Measurements from ENCODE around the gene ALKBH1.

Gene ALKBH1

DNA sequence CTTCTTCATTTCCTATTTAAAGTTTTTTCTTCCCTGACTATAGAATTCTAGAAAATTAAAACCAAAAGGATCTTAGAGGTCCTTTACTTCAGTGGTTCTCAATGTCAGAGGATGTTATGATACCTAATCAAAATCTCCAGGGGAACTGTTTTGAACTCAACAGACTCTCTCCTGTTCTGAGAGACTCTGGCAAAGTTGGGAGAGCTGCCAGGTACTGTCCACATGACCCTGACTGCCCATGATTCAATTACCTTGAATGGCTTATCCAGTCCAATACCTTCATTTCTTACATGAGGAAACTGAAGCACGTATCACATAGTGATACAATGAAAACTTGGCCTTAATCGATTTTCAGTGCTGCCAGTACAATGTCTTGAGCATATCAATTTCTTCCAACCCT is 16.6 kb downstream of the ALKBH1 start:
- Histone ChIP-seq H2AFZ (ENCODE audit: low read depth) (no peak overlapping the region), H3K4me1 (ENCODE audit: low read depth, poor library complexity, severe bottlenecking) (no peaks in the 10 kb centered on the region), H3K27me3 (ENCODE audit: insufficient read depth, low read depth) (no peaks in the 10 kb centered on the region), H3K9ac (no peak overlapping the region), H3K36me3 (ENCODE audit: insufficient read depth) (no peaks in the 10 kb centered on the region), H3K27ac (no peak overlapping the region), H3K79me2 (ENCODE audit: insufficient read depth, low read depth) (no peaks in the 10 kb centered on the region), H4K20me1 (ENCODE audit: insufficient read depth) (no peaks in the 10 kb centered on the region), H3K4me2 (no peak overlapping the region), H3K4me3 (IDR thresholded peaks at IDR 0.05; ENCODE audit: insufficient read depth, low read depth, low read length) (no peak overlapping the region)
- TF ChIP-seq, protein P1, sequence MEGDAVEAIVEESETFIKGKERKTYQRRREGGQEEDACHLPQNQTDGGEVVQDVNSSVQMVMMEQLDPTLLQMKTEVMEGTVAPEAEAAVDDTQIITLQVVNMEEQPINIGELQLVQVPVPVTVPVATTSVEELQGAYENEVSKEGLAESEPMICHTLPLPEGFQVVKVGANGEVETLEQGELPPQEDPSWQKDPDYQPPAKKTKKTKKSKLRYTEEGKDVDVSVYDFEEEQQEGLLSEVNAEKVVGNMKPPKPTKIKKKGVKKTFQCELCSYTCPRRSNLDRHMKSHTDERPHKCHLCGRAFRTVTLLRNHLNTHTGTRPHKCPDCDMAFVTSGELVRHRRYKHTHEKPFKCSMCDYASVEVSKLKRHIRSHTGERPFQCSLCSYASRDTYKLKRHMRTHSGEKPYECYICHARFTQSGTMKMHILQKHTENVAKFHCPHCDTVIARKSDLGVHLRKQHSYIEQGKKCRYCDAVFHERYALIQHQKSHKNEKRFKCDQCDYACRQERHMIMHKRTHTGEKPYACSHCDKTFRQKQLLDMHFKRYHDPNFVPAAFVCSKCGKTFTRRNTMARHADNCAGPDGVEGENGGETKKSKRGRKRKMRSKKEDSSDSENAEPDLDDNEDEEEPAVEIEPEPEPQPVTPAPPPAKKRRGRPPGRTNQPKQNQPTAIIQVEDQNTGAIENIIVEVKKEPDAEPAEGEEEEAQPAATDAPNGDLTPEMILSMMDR (conservative IDR thresholded peaks at IDR 0.05; ENCODE audit: low read depth, low read length), result no peak

- Histone ChIP-seq H4K20me1 (ENCODE audit: insufficient read depth) (no peaks in the 10 kb centered on the region), H3K4me3 (IDR thresholded peaks at IDR 0.05; ENCODE audit: insufficient read depth, low read depth, low read length) (no peak overlapping the region), H3K4me2 (no peak overlapping the region), H3K27me3 (ENCODE audit: insufficient read depth, low read depth) (no peaks in the 10 kb centered on the region), H3K79me2 (ENCODE audit: insufficient read depth, low read depth) (no peaks in the 10 kb centered on the region), H3K4me1 (ENCODE audit: low read depth, poor library complexity, severe bottlenecking) (peaks cover 12% of the 10 kb centered on the region), H3K36me3 (ENCODE audit: insufficient read depth) (no peaks in the 10 kb centered on the region), H2AFZ (ENCODE audit: low read depth) (no peak overlapping the region), H3K9ac (no peak overlapping the region), H3K27ac (no peak overlapping the region)
- TF ChIP-seq, protein P1 (conservative IDR thresholded peaks at IDR 0.05; ENCODE audit: low read depth, low read length), result no peak
Observed at GRCh38 chr14:77682158-77682553, 25.7 kb downstream of the ALKBH1 start.

DNA sequence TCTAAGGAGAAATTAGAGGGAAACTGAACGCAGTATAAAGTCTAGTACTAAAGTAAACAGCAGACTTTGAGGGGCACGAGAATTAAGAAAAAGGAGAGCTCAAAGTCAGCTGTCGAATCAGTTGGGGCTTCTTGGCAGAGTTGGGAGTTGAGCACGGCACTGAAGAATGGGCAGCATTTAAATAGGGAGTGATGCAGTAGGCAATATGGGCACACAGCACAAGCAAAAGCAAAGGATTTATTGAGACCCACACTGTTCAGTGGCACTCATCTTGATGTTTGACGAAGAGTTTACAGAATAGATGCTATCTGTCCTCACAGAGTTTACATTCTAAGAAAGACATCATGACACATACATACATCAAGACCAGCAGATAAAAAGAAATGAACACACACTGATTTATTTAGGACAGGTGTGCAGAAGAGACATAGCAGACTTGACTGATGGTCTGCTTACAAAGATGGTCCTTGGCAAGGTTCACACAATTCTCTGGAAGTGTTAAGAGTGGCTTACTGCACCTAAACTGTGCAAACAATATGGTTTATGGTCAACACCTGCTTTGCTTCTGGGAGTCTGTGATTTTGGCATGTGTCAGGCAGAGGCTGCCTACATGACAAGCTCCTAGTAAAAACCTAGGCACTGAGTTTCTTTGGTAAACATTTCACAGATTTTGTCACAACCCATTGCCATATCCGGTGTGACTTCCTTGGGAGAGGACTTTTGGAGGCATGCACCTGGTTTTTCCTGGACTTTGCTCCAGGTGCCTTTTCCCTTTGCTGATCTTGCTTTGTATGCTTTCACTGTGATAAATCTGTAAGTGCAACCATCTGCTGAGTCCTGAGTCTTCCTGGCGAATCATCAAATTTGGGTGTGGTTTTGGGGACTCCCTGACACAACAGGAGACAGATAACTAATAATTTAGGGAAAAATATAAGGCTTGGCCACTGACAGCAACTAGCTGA is 26.3 kb downstream of the ALKBH1 start:
- TF ChIP-seq, protein P1 (conservative IDR thresholded peaks at IDR 0.05; ENCODE audit: low read depth, low read length), result no peak
- H3K4me2 ChIP-seq, result no peak overlapping the region
- H3K27ac ChIP-seq, result no peak overlapping the region
- H3K9ac ChIP-seq, result no peak overlapping the region
- no peaks in the 10 kb centered on the region for H3K36me3 ChIP-seq (ENCODE audit: insufficient read depth)
- no peaks in the 10 kb centered on the region for H3K79me2 ChIP-seq (ENCODE audit: insufficient read depth, low read depth)
- H3K4me1 ChIP-seq (ENCODE audit: low read depth, poor library complexity, severe bottlenecking), result peaks cover 12% of the 10 kb centered on the region
- no peaks in the 10 kb centered on the region for H3K27me3 ChIP-seq (ENCODE audit: insufficient read depth, low read depth)
- H2AFZ ChIP-seq (ENCODE audit: low read depth), result no peak overlapping the region
- no peak overlapping the region for H3K4me3 ChIP-seq (IDR thresholded peaks at IDR 0.05; ENCODE audit: insufficient read depth, low read depth, low read length)
- no peaks in the 10 kb centered on the region for H4K20me1 ChIP-seq (ENCODE audit: insufficient read depth)

- Histone ChIP-seq H3K9ac (no peak overlapping the region), H3K4me2 (no peak overlapping the region), H3K27ac (no peak overlapping the region), H3K4me3 (IDR thresholded peaks at IDR 0.05; ENCODE audit: insufficient read depth, low read depth, low read length) (no peak overlapping the region), H3K36me3 (ENCODE audit: insufficient read depth) (no peaks in the 10 kb centered on the region), H3K4me1 (ENCODE audit: low read depth, poor library complexity, severe bottlenecking) (no peaks in the 10 kb centered on the region), H3K79me2 (ENCODE audit: insufficient read depth, low read depth) (no peaks in the 10 kb centered on the region), H2AFZ (ENCODE audit: low read depth) (no peak overlapping the region), H4K20me1 (ENCODE audit: insufficient read depth) (no peaks in the 10 kb centered on the region), H3K27me3 (ENCODE audit: insufficient read depth, low read depth) (no peaks in the 10 kb centered on the region)
- TF ChIP-seq, protein P1 (conservative IDR thresholded peaks at IDR 0.05; ENCODE audit: low read depth, low read length), result no peak
Observed at GRCh38 chr14:77674931-77675330, 32.9 kb downstream of the ALKBH1 start.

All from KMS-11 (cell line).